ENCODE results near the gene C6orf47. TPM values are rescaled to one million over a fixed set of nuclear protein-coding genes. Genes with fewer than 3 reads are reported as not detected.
A peak's percentile ranks its signal among the peaks of the same experiment; 100 is the strongest.

The C6orf47 gene
- total and polyA plus RNA-seq, 2 of the 13 experiments (the other 11 are each of a cell fraction or from before 2014, with no cell fraction given): 1.7 to 18.1 TPM

- TF ChIP-seq PRDM10 (CRISPR knock-in tag; IDR thresholded peaks at IDR 0.05; ENCODE audit: low read depth) (peak; percentile 51; the same call in 1 of the 2 replicates), ZNF33A (CRISPR knock-in tag; IDR thresholded peaks at IDR 0.05; ENCODE audit: borderline replicate concordance) (peak; percentile 17; the same call in 1 of the 2 replicates), ZNF256 (CRISPR knock-in tag; conservative IDR thresholded peaks at IDR 0.05) (peak; percentile 39; the same call in 1 of the 2 replicates), ZNF496 (CRISPR knock-in tag; IDR thresholded peaks at IDR 0.05; ENCODE audit: insufficient replicate concordance) (no peak), RELA (CRISPR knock-in tag; IDR thresholded peaks at IDR 0.05) (no peak), HNF1A (IDR thresholded peaks at IDR 0.05; ENCODE audit: low read depth) (no peak; the same call in 1 of the 2 replicates), HNF1A (CRISPR knock-in tag; IDR thresholded peaks at IDR 0.05; ENCODE audit: borderline replicate concordance) (no peak), THAP11 (CRISPR knock-in tag; IDR thresholded peaks at IDR 0.05) (peak; percentile 87), ATF6 (CRISPR knock-in tag; conservative IDR thresholded peaks at IDR 0.05) (no peak), JDP2 (CRISPR knock-in tag; IDR thresholded peaks at IDR 0.05; ENCODE audit: borderline replicate concordance) (no peak), GABPB1 (CRISPR knock-in tag; IDR thresholded peaks at IDR 0.05) (no peak), ZFP90 (CRISPR knock-in tag; IDR thresholded peaks at IDR 0.05; ENCODE audit: borderline replicate concordance) (no peak; the same call in 1 of the 2 replicates)
Measured at GRCh38 chr6:31664790-31665500, 4.4 kb upstream of the C6orf47 start, which contains the start of gene GPANK1 (continued).

All from HepG2 (cell line).